Spleen (tissue), 11 donors: ENCODE data around the gene CNTNAP2. TPM values are rescaled to one million over a fixed set of nuclear protein-coding genes. Genes with fewer than 3 reads are reported as not detected.

ENCODE experiments used
- DNase-seq: peaks from one replicate; pipeline ENCODE4 v3.0.0-alpha.2; 2020
- H3K27ac ChIP-seq, 8 donors: fragments of 200-600 bp; sonication (generic) in 7 of 8; 1 replicate in 4 of 8; 2 replicates in 4 of 8; pipeline versions ENCODE4 v1.5.0 to v1.8.0; 2016 to 2021; ENCODE audit warnings: inconsistent platforms in 4 of 8, mild to moderate bottlenecking in 4 of 8, moderate library complexity in 1 of 8
- H3K27me3 ChIP-seq, 7 donors: fragments of 200-600 bp; sonication (generic) in 6 of 7; replicated peaks in 1 of 7; 1 replicate in 4 of 7; 2 replicates in 3 of 7; pipeline versions ENCODE4 v1.5.0 to v1.8.0; 2016 to 2021; ENCODE audit warnings: inconsistent platforms in 3 of 7, mild to moderate bottlenecking in 1 of 7
- H3K36me3 ChIP-seq, 6 donors: fragments of 200-600 bp; sonication (generic) in 5 of 6; 1 replicate in 4 of 6; 2 replicates in 2 of 6; pipeline versions ENCODE4 v1.5.0 to v1.8.0; 2016 to 2021; ENCODE audit warnings: inconsistent platforms in 2 of 6
- H3K4me1 ChIP-seq, 6 donors: fragments of 200-600 bp; sonication (generic) in 5 of 6; 1 replicate in 3 of 6; 2 replicates in 3 of 6; pipeline versions ENCODE4 v1.5.0 to v1.8.0; 2016 to 2021; ENCODE audit warnings: inconsistent platforms in 3 of 6
- H3K4me3 ChIP-seq, 8 donors: fragments of 200-600 bp; sonication (generic) in 7 of 8; 1 replicate in 4 of 8; 2 replicates in 4 of 8; pipeline versions ENCODE4 v1.5.0 to v1.8.0; 2016 to 2021; ENCODE audit warnings: inconsistent platforms in 4 of 8, mild to moderate bottlenecking in 4 of 8, moderate library complexity in 2 of 8
- H3K9me3 ChIP-seq, 8 donors: fragments of 200-600 bp; sonication (generic) in 7 of 8; 1 replicate in 4 of 8; 2 replicates in 4 of 8; pipeline versions ENCODE4 v1.5.0 to v1.8.0; 2016 to 2021; ENCODE audit warnings: inconsistent platforms in 4 of 8
- POLR2A ChIP-seq, 3 donors: fragments of 450-650 bp; IDR thresholded peaks; one replicate each; pipeline ENCODE4 v1.5.1; 2017; ENCODE audit warnings: antibody characterized with exemption in 3 of 3, mild to moderate bottlenecking in 1 of 3
- POLR2AphosphoS5 ChIP-seq, 3 donors: sonication (generic); formaldehyde crosslinking; IDR thresholded peaks; one replicate each; pipeline ENCODE4 v1.5.1; 2017; ENCODE audit warnings: antibody characterized with exemption in 3 of 3
- WGBS, 5 donors: extraction: QIAGEN DNeasy Blood & Tissue Kit in 3 of 5; methylation state at CpG; one replicate each; pipeline versions ENCODE4 v1.1.5 to v1.1.7; 2013 to 2018; 5-methylcytosine and 5-hydroxymethylcytosine counted together
- intact Hi-C: fragments of 100-400 bp; cut with DNase I; formaldehyde crosslinking; loops from one replicate; pipeline ENCODE4 v1.15.0; 2023; ENCODE audit warnings: low total_unique reads
- polyA plus RNA-seq, 3 donors: library from polyadenylated mRNA; stranded (reverse); fragments of 200-250 nt; gene quantifications; one replicate each; pipeline ENCODE4 v1.2.1, GENCODE V29; 2013
- total RNA-seq, 7 donors: library from RNA; depleted of rRNA in 3 of 7; stranded (reverse); fragments of >200 nt in 3 of 7; fragmentation: NEBNext Ultra II Directional in 4 of 7; extraction: Animal tissue kit (Norgen Biotek cat#: 25700) in 4 of 7; gene quantifications; one replicate each; pipeline versions ENCODE4 v1.1.0 to v1.2.1, GENCODE V29; 2016 to 2021
- TF ChIP-seq, protein P1 (sequence below), 11 experiments: fragments of 200-600 bp in 7 of 11; fragments of 450-650 bp in 4 of 11; sonication (generic) in 4 of 11; IDR thresholded peaks in 8 of 11; conservative IDR thresholded peaks in 3 of 11; 1 replicate in 7 of 11; 2 replicates in 4 of 11; pipeline versions ENCODE4 v1.4.0 to v1.8.0; 2016 to 2021; ENCODE audit warnings: antibody characterized with exemption in 11 of 11, inconsistent platforms in 4 of 11, mild to moderate bottlenecking in 1 of 11
- donor health status: healthy with polysubstance abuse.
- donor health status: DM: no; HTN: no; CAD: no; lungs with moderate emphysema.
- donor health status: DM: no; HTN: no; CAD: no.
- donor health status: Bipolar disorder and iron deficiency.
- donor health status: healthy.
- donor health status: DM: no; HTN: no; CAD: no.
- donor health status: DM: yes; HTN: yes; CAD: no.

Gene CNTNAP2
- total and polyA plus RNA-seq, 10 donors: 0.13 to 2.0 (median 0.82) TPM

DNA sequence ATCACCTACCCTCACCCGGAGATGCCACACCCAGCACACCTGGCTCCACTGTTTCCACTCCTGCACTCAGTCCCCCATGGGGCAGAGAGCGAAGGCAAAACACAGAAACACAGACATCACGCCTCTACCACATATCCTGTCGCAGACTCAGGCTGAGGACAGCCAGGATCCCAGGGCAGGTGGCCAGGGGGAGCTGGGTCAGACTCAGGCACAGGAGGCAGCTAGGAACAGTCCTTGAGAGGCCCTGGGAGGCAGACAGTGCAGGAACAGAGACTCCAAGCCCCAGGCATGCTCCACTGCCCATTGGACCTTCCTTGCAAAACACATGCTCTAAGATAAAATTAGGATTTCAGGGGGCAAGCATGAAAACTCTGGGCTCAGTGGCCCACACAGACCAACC, 2319.5 kb downstream of the CNTNAP2 start:
- H3K27me3 ChIP-seq: no peaks in the 10 kb centered on the region
- peaks cover 0 to 33% (median 4%) of the 10 kb centered on the region in 6 donors for H3K4me1 ChIP-seq
- H3K9me3 ChIP-seq: no peaks in the 10 kb centered on the region
- H3K27ac ChIP-seq: peak overlapping the region in 2 of 8 donors; percentile 8 to 10
- H3K4me3 ChIP-seq: peak overlapping the region in 1 of 8 donors; percentile 31
- 51 to 87% (median 78%) methylated on average over 4 of the region's 4 CpGs for WGBS, 5 donors
- no peak for DNase-seq
- intact Hi-C loops: no loop called here
- H3K36me3 ChIP-seq: no peaks in the 10 kb centered on the region
- TF ChIP-seq POLR2AphosphoS5 (IDR thresholded peaks at IDR 0.05) (no peak), POLR2A (IDR thresholded peaks at IDR 0.05) (no peak)
- TF ChIP-seq, protein P1, sequence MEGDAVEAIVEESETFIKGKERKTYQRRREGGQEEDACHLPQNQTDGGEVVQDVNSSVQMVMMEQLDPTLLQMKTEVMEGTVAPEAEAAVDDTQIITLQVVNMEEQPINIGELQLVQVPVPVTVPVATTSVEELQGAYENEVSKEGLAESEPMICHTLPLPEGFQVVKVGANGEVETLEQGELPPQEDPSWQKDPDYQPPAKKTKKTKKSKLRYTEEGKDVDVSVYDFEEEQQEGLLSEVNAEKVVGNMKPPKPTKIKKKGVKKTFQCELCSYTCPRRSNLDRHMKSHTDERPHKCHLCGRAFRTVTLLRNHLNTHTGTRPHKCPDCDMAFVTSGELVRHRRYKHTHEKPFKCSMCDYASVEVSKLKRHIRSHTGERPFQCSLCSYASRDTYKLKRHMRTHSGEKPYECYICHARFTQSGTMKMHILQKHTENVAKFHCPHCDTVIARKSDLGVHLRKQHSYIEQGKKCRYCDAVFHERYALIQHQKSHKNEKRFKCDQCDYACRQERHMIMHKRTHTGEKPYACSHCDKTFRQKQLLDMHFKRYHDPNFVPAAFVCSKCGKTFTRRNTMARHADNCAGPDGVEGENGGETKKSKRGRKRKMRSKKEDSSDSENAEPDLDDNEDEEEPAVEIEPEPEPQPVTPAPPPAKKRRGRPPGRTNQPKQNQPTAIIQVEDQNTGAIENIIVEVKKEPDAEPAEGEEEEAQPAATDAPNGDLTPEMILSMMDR (IDR thresholded peaks at IDR 0.05 in 8 of 11, conservative IDR thresholded peaks at IDR 0.05 in 3 of 11): no peak

DNA sequence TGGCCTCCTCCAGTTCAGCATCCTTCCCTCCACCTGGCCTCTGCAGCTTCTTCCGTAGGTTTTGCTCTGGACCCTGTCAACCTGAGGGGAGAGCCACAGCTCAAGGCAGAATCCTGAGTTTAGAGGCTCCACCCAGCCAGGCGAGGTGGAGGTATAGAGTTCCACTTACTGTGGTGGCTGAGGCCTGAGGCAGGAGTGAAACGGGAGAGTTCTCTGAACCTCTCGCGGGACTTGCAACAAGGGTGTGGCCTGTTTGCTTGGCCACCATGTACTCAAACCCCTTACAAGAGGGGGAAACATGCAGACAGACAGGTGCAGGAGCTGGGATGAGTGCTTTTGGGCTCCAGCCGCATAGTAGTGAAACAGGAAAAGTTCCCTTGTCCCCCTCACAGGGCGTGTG, 2320.0 kb downstream of the CNTNAP2 start:
- Histone ChIP-seq H3K9me3 (no peaks in the 10 kb centered on the region), H3K4me3 (peak overlapping the region in 1 of 8 donors; percentile 31), H3K36me3 (no peaks in the 10 kb centered on the region), H3K27me3 (no peaks in the 10 kb centered on the region), H3K27ac (peak overlapping the region in 1 of 8 donors; percentile 10), H3K4me1 (peaks cover 0 to 33% (median 4%) of the 10 kb centered on the region in 6 donors)
- TF ChIP-seq, protein P1 (IDR thresholded peaks at IDR 0.05 in 8 of 11, conservative IDR thresholded peaks at IDR 0.05 in 3 of 11): no peak
- TF ChIP-seq POLR2AphosphoS5 (IDR thresholded peaks at IDR 0.05) (no peak), POLR2A (IDR thresholded peaks at IDR 0.05) (no peak)
- DNase-seq: no peak
- intact Hi-C loops: no loop called here
- WGBS, 5 donors: 69 to 88% (median 84%) methylated on average over 5 to 7 of the region's 7 CpGs

DNA sequence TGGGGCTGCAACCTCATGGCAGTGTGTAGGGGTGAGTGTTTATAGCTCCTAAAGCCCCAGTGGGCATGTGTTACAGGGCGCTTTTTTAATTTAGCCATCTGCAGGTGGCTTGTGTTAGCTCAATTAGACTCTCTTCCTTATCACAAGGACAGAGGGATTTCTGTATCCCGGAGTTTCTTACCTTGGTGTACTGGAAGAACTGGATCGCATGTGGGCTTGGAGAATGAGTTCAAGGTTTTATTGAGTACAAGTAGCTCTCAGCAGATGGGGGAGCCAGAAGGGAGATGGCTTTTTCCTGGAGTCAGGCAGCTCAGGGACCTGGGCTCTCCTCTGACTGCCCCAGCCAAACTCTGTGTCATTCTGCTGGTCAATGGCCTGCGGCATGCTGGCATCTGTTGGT, 2320.4 kb downstream of the CNTNAP2 start:
- H3K27ac ChIP-seq: no peak overlapping the region
- H3K4me3 ChIP-seq: no peak overlapping the region
- intact Hi-C loops: no loop called here
- TF ChIP-seq POLR2AphosphoS5 (IDR thresholded peaks at IDR 0.05) (no peak), POLR2A (IDR thresholded peaks at IDR 0.05) (no peak)
- TF ChIP-seq, protein P1 (IDR thresholded peaks at IDR 0.05 in 8 of 11, conservative IDR thresholded peaks at IDR 0.05 in 3 of 11): no peak
- H3K9me3 ChIP-seq: no peaks in the 10 kb centered on the region
- no peak for DNase-seq
- no peaks in the 10 kb centered on the region for H3K27me3 ChIP-seq
- peaks cover 0 to 32% (median 4%) of the 10 kb centered on the region in 6 donors for H3K4me1 ChIP-seq
- H3K36me3 ChIP-seq: no peaks in the 10 kb centered on the region
- 64 to 86% (median 79%) methylated on average over 4 of the region's 4 CpGs for WGBS, 5 donors

DNA sequence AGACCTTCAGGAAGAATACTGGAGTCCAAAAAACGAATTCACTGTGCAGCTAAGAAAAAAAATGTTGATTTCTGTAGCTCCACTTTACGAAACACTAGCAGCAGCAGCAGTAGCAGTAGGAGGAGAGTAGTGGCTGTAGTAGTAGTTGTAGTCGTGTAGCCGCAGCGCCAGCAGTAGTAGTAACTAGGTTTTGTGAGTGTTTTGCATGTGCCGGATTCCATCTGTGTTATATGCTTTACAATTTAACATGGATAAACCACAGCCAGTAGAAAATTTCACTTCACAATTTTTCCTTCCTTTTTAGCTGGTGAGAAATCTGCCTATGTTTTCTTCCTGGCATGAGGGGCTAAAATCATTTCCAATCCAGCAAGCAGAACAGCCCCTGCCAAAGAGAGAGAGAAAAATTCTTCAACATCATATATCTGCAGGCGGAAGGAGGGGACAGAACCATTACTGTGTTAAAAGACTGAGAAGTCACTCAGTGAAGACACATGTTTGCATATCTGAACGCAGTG, 2325.6 kb downstream of the CNTNAP2 start:
- intact Hi-C loops: no loop called here
- Histone ChIP-seq H3K27ac (no peak overlapping the region), H3K36me3 (no peaks in the 10 kb centered on the region), H3K9me3 (peaks cover 0 to 20% (median 5%) of the 10 kb centered on the region in 8 donors), H3K27me3 (no peaks in the 10 kb centered on the region), H3K4me1 (no peaks in the 10 kb centered on the region), H3K4me3 (no peak overlapping the region)
- WGBS, 5 donors: 85 to 93% (median 88%) methylated on average over 8 of the region's 8 CpGs
- DNase-seq: no peak
- TF ChIP-seq, protein P1 (IDR thresholded peaks at IDR 0.05 in 8 of 11, conservative IDR thresholded peaks at IDR 0.05 in 3 of 11): no peak
